ENCODE measurements around the gene HEY2.
A peak's percentile ranks its signal among the peaks of the same experiment; 100 is the strongest.

Gene HEY2

GRCh38 chr6:125748406-125749172 is 843 bp upstream of the HEY2 start:
- TF ChIP-seq ZNF70 (CRISPR knock-in tag; IDR thresholded peaks at IDR 0.05) (no peak), ZFP3 (CRISPR knock-in tag; IDR thresholded peaks at IDR 0.05) (no peak)

DNA sequence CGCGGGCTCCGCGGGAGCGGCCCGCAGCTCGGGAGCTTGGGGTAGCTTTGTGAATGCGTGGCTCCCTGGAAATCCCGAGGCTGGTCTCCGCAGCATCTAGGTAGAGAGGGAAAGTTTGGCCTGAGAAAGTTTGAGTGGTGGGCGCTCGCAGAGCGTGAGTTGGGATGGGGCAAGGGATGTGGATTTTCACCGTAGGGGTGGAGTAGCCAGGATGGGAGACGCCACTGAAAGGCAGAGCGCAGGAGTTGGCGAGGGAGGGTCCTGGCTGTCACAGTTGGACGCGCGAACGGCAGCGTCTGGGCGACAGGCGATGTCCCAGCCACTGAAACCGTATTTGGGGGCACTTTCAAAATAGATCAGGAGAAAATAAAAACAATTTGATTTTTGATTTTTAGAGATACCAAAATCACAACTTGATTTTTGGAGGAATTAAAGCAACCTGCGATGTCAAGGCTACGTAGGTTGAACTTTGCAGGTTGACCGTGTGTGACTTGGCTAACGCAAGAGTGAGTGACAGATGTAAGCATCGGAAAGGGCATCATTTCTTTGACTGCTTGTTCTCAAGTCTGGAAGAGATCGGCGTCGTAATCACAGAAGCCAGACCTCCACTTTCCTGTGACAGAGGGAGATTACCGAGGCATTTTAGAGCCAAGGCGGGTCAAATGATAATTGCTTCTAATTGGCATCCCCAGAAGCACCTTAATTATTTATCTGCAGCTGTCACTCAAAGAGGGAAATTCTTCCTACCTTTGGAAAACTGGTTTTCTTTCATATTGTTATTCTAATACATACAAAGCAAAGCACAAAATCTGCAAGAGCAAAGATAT is 646 bp downstream of the HEY2 start:
- no peak for TF ChIP-seq ZNF70 (CRISPR knock-in tag; IDR thresholded peaks at IDR 0.05)
- TF ChIP-seq, protein P1, sequence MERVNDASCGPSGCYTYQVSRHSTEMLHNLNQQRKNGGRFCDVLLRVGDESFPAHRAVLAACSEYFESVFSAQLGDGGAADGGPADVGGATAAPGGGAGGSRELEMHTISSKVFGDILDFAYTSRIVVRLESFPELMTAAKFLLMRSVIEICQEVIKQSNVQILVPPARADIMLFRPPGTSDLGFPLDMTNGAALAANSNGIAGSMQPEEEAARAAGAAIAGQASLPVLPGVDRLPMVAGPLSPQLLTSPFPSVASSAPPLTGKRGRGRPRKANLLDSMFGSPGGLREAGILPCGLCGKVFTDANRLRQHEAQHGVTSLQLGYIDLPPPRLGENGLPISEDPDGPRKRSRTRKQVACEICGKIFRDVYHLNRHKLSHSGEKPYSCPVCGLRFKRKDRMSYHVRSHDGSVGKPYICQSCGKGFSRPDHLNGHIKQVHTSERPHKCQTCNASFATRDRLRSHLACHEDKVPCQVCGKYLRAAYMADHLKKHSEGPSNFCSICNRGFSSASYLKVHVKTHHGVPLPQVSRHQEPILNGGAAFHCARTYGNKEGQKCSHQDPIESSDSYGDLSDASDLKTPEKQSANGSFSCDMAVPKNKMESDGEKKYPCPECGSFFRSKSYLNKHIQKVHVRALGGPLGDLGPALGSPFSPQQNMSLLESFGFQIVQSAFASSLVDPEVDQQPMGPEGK (CRISPR knock-in tag; IDR thresholded peaks at IDR 0.05; ENCODE audit: borderline replicate concordance), result no peak
- TF ChIP-seq ZFP3 (CRISPR knock-in tag; IDR thresholded peaks at IDR 0.05), result no peak
- TF ChIP-seq ZNF8 (CRISPR knock-in tag; IDR thresholded peaks at IDR 0.05), result no peak
- TF ChIP-seq ESRRG (CRISPR knock-in tag; IDR thresholded peaks at IDR 0.05), result no peak
- no peak for TF ChIP-seq GLIS3 (CRISPR knock-in tag; IDR thresholded peaks at IDR 0.05)
- no peak for TF ChIP-seq SNAI2 (CRISPR knock-in tag; IDR thresholded peaks at IDR 0.05)
- no peak for TF ChIP-seq ZFP30 (CRISPR knock-in tag; IDR thresholded peaks at IDR 0.05)
- no peak for TF ChIP-seq TCF4 (CRISPR knock-in tag; IDR thresholded peaks at IDR 0.05; ENCODE audit: borderline replicate concordance)
- TF ChIP-seq PPARA (CRISPR knock-in tag; IDR thresholded peaks at IDR 0.05; ENCODE audit: borderline replicate concordance), result no peak
- TF ChIP-seq TOX (CRISPR knock-in tag; IDR thresholded peaks at IDR 0.05; ENCODE audit: borderline replicate concordance), result no peak
- TF ChIP-seq, protein P2, sequence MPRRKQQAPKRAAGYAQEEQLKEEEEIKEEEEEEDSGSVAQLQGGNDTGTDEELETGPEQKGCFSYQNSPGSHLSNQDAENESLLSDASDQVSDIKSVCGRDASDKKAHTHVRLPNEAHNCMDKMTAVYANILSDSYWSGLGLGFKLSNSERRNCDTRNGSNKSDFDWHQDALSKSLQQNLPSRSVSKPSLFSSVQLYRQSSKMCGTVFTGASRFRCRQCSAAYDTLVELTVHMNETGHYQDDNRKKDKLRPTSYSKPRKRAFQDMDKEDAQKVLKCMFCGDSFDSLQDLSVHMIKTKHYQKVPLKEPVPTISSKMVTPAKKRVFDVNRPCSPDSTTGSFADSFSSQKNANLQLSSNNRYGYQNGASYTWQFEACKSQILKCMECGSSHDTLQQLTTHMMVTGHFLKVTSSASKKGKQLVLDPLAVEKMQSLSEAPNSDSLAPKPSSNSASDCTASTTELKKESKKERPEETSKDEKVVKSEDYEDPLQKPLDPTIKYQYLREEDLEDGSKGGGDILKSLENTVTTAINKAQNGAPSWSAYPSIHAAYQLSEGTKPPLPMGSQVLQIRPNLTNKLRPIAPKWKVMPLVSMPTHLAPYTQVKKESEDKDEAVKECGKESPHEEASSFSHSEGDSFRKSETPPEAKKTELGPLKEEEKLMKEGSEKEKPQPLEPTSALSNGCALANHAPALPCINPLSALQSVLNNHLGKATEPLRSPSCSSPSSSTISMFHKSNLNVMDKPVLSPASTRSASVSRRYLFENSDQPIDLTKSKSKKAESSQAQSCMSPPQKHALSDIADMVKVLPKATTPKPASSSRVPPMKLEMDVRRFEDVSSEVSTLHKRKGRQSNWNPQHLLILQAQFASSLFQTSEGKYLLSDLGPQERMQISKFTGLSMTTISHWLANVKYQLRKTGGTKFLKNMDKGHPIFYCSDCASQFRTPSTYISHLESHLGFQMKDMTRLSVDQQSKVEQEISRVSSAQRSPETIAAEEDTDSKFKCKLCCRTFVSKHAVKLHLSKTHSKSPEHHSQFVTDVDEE (CRISPR knock-in tag; IDR thresholded peaks at IDR 0.05), result no peak
- TF ChIP-seq POU6F1 (CRISPR knock-in tag; IDR thresholded peaks at IDR 0.05; ENCODE audit: borderline replicate concordance, low read depth), result no peak
- TF ChIP-seq CREB5 (CRISPR knock-in tag; IDR thresholded peaks at IDR 0.05; ENCODE audit: low read depth), result no peak
- TF ChIP-seq CSRNP3 (CRISPR knock-in tag; IDR thresholded peaks at IDR 0.05), result no peak
- no peak for ATAC-seq

More at GRCh38 chr6:125748406-125749172, 843 bp upstream of the HEY2 start:
- ATAC-seq, result peak; percentile 4

DNA sequence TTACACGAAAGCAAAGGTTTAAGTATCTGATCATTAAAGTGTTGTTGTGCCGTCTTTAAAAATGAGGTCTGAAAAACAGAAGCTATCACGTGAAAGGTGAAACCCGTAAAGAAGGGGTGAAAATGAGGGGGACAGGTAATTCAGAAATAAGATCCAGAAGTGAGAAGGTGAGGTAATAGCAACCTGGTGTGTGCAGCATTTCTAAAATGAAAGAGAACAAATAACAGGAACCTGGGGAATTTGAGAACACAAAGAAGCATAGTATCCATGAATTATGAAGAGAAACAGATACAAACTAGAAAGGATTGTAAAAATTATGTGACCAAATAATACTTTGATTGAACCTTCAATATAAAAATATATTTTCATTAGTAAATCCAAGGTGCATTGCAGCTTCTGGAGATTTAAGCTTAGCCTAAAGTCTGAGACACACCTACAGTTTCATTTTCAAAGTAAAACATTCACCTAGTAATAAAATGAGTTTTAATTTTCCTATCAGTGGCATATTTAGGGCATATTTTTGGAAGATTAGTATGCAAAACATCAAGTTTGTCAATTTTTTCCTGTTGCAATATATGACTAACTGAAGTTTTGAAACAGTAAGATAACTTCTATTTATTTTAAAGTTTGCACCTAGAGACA is 1.4 kb downstream of the HEY2 start:
- no peak for ATAC-seq
- TF ChIP-seq ZNF8 (CRISPR knock-in tag; IDR thresholded peaks at IDR 0.05), result no peak
- TF ChIP-seq ESRRG (CRISPR knock-in tag; IDR thresholded peaks at IDR 0.05), result no peak
- TF ChIP-seq TOX (CRISPR knock-in tag; IDR thresholded peaks at IDR 0.05; ENCODE audit: borderline replicate concordance), result no peak
- TF ChIP-seq, protein P2 (CRISPR knock-in tag; IDR thresholded peaks at IDR 0.05), result no peak
- TF ChIP-seq ZNF70 (CRISPR knock-in tag; IDR thresholded peaks at IDR 0.05), result no peak
